Activated naive CD4-positive, alpha-beta T cell treated with anti-CD3 and anti-CD28 coated beads for 36 hours (primary cell): ENCODE measurements around the gene GCH1. TPM values are rescaled to one million over a fixed set of nuclear protein-coding genes. Genes with fewer than 3 reads are reported as not detected.

Source experiments
- CTCF ChIA-PET: fragments of 350-600 bp; sonication (Branson Sonifier 250); formaldehyde crosslinking; loops from one replicate; lab custom pipeline; 2021; ENCODE audit warnings: antibody characterized with exemption; lab: Charles Lee
- DNase-seq: peaks from one replicate; pipeline ENCODE4 v3.0.0-alpha.2; 2020
- H3K27ac Mint-ChIP-seq: one replicate; pipeline ENCODE4 v1.8.0; 2021; ENCODE audit warnings: mild to moderate bottlenecking, mixed read lengths
- H3K27me3 Mint-ChIP-seq: one replicate; pipeline ENCODE4 v1.8.0; 2021; ENCODE audit warnings: low read depth, mixed read lengths
- H3K36me3 Mint-ChIP-seq: one replicate; pipeline ENCODE4 v1.8.0; 2021; ENCODE audit warnings: low read depth, mixed read lengths
- H3K4me1 Mint-ChIP-seq: one replicate; pipeline ENCODE4 v1.8.0; 2021; ENCODE audit warnings: low read depth, mixed read lengths
- H3K4me3 Mint-ChIP-seq: one replicate; pipeline ENCODE4 v1.8.0; 2021; ENCODE audit warnings: mild to moderate bottlenecking, moderate library complexity, mixed read lengths
- H3K9me3 Mint-ChIP-seq: one replicate; pipeline ENCODE4 v1.8.0; 2021; ENCODE audit warnings: mixed read lengths
- intact Hi-C: fragments of 100-400 bp; cut with micrococcal nuclease; formaldehyde crosslinking; loops from one replicate; pipeline ENCODE4 v1.15.1; 2023
- total RNA-seq, 2 experiments: library from RNA; stranded (reverse); gene quantifications; one replicate each; pipeline ENCODE4 v1.2.3, GENCODE V29; 2021

Gene GCH1
- total RNA-seq, 2 experiments from 2014 or later: 56.8 to 57.3 TPM

DNA sequence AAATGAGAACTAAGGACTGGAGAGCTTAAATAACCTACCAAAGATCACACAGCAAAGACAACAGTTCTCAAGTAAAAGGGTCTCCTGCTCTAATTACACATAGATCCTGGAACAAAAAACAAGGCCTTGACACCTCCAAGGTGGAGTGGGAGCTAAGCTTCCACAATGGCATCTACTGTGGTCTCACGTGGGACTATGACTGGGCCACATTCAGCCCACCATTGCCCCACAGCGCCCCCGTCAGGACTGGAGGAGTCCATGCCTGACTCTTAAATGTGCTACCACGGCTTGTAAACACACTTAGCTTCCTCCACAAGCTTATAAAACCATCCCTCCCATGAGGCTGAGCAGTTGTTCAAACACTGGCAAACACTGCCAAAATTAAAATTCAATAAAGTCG lies 88.5 kb downstream of the GCH1 start:
- DNase-seq: peak; percentile 63

DNA sequence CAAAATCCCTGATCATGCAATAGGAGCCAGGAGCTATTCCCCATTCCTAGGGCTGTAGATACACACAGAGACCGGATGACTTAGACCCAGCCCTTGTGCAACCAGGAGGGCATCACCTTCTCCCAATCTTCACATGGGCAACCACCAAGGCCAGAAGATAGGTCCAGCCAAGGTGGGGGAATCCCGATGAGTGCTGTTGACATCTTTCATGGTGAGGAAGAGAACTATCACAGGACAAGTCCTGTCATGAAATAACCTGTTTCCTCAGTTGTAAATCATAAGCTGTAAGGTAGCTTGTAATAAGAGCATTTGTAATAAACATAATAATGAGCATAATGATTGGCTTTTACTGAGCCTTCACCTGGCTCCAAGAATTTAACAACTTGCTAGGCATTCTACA lies 89.5 kb downstream of the GCH1 start:
- CTCF ChIA-PET: interaction anchor here (0.6 to 3.1 kb wide), 6 partner anchors 9 to 249 kb away, joined by 3 to 15 read pairs (median 4); no protein-coding TSS in a partner anchor
- no peak overlapping the region for H3K27ac Mint-ChIP-seq
- no peaks in the 10 kb centered on the region for H3K9me3 Mint-ChIP-seq
- no peak overlapping the region for H3K4me3 Mint-ChIP-seq
- no peaks in the 10 kb centered on the region for H3K36me3 Mint-ChIP-seq
- no peaks in the 10 kb centered on the region for H3K4me1 Mint-ChIP-seq
- intact Hi-C loops: no loop called here
- no peak for DNase-seq
- H3K27me3 Mint-ChIP-seq: no peaks in the 10 kb centered on the region

More for the DNA sequence above, 88.5 kb downstream of the GCH1 start:
- Mint-ChIP-seq H3K9me3 (no peaks in the 10 kb centered on the region), H3K36me3 (no peaks in the 10 kb centered on the region), H3K27me3 (no peaks in the 10 kb centered on the region), H3K27ac (no peak overlapping the region), H3K4me3 (no peak overlapping the region), H3K4me1 (no peaks in the 10 kb centered on the region)
- intact Hi-C loops: no loop called here
- CTCF ChIA-PET: interaction anchor here (0.8 to 3.1 kb wide), 8 partner anchors 10 to 249 kb away, joined by 3 to 15 read pairs (median 4); no protein-coding TSS in a partner anchor

DNA sequence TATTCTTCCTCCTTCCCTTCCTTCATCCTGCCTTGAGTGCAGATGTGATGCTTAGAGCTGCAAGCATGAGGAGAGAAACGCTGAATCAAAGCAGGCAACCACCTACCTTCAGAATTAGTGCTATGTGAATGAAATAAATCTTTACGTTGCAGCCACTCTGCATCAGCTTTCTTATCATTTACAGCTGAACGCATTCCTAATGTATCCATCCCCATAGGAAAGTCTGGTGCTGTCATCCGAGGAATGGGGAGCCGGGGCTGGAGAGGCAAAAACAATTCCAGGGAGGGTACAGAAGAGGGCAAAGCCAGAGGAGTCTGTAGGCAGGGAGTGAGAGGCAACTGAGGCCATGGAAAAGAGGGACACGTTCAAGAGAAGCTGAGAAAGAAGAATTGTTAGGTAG lies 90.0 kb downstream of the GCH1 start:
- Mint-ChIP-seq H3K27ac (no peak overlapping the region), H3K27me3 (no peaks in the 10 kb centered on the region), H3K4me3 (no peak overlapping the region), H3K36me3 (no peaks in the 10 kb centered on the region), H3K4me1 (no peaks in the 10 kb centered on the region), H3K9me3 (no peaks in the 10 kb centered on the region)
- no peak for DNase-seq
- CTCF ChIA-PET: interaction anchor here (0.6 to 3.1 kb wide), 5 partner anchors 9 to 248 kb away, joined by 3 to 15 read pairs (median 5); no protein-coding TSS in a partner anchor
- intact Hi-C loops: no loop called here

DNA sequence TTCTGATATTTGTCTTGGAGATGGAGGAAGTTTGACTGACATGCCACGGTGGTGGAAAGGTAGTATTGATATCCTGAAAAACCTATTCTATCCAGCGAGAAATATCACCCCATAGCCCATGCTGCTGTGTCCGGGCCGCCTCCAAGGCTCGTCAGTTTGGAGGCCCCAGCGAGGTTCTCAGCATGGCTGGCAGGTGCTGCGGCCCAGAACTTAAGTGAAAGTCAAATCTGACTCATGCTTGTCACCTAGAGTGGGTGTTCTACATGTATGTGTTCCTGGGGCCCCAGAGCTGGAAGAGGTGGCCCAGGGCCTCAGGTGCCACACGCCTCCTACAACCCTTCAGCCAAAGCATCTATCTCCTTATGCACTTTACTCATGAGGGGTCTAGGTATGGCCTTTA lies 92.9 kb downstream of the GCH1 start:
- no peak overlapping the region for H3K27ac Mint-ChIP-seq
- peak; percentile 7 for DNase-seq
- H3K27me3 Mint-ChIP-seq: peaks cover 2% of the 10 kb centered on the region
- CTCF ChIA-PET: interaction anchor here (0.6 to 1.7 kb wide), 2 partner anchors 36 to 253 kb away, joined by 4 read pairs; no protein-coding TSS in a partner anchor
- intact Hi-C loops: no loop called here
- no peak overlapping the region for H3K4me3 Mint-ChIP-seq
- peaks cover 6% of the 10 kb centered on the region for H3K4me1 Mint-ChIP-seq
- no peaks in the 10 kb centered on the region for H3K36me3 Mint-ChIP-seq
- no peaks in the 10 kb centered on the region for H3K9me3 Mint-ChIP-seq

DNA sequence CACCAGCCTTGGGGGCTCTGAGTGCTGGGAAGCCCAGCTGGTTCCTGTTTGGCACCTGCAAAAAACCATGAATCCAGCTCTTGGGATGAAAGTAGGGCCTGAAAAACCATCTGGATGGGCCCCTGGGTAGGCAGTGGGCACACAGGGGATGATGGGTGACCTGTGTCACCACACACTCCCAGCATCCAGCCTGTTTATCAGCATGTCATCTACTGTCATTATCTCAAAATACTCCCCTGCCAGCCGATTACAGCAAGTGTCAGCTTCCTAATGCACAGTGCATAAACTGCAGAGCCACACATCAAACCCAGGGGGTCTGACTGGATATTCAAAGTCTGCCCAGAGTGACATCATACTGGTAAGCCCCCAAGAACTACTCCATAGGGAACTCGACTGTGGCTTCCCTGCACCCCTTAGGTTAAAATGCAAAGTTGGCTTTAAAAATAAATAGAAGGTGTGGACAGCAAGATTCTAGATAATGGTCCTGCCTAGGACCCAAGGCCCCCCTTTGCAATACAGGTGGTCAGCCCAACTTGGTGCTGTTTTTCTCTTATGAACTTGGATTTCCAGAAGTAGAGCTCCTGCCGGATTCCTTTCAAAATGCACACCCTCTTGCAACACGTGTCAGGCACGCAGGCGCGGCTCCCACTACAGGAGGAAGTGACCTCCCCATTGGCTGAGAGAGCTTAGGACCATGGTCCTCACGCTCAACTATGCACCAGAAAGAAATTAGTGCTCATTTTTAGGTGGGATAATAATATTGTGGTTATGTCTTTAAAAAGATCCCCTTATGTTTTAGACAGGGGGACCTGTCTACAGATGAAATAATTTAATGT lies 94.1 kb downstream of the GCH1 start:
- CTCF ChIA-PET: interaction anchor here (0.8 to 4.6 kb wide), 6 partner anchors 12 to 244 kb away, joined by 3 to 65 read pairs (median 4); no protein-coding TSS in a partner anchor
- H3K27me3 Mint-ChIP-seq: peaks cover 8% of the 10 kb centered on the region
- intact Hi-C loops: no loop called here
- peaks cover 6% of the 10 kb centered on the region for H3K4me1 Mint-ChIP-seq
- no peak for DNase-seq
- no peak overlapping the region for H3K27ac Mint-ChIP-seq
- H3K4me3 Mint-ChIP-seq: no peak overlapping the region
- no peaks in the 10 kb centered on the region for H3K36me3 Mint-ChIP-seq
- H3K9me3 Mint-ChIP-seq: no peaks in the 10 kb centered on the region

DNA sequence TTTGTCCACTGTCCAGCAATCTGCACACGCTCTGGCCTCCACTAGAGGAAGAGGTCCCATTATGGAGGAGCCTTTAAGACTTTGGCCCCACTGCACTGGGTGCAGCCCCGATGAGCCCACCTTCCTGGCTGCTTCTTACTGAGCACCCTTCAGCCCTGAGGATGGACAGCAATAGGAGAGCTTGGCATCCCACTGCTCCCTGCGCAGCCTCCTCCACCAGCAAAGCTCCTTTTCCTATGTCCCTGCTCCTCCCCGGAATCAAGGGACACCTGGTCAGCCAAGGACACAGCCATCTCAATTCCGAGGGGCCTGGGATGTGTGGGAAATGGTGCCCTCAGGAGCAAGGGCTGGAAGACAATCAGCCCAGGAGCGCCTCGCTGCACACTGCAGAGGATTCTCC lies 94.7 kb downstream of the GCH1 start:
- no peak overlapping the region for H3K27ac Mint-ChIP-seq
- intact Hi-C loops: loop anchor here (2.0 kb wide), 1 partner anchor 77 kb away; no protein-coding TSS in a partner anchor
- CTCF ChIA-PET: interaction anchor here (0.6 to 4.6 kb wide), 8 partner anchors 11 to 244 kb away, joined by 3 to 65 read pairs (median 4); no protein-coding TSS in a partner anchor
- H3K36me3 Mint-ChIP-seq: no peaks in the 10 kb centered on the region
- H3K4me1 Mint-ChIP-seq: peaks cover 6% of the 10 kb centered on the region
- no peak for DNase-seq
- no peaks in the 10 kb centered on the region for H3K9me3 Mint-ChIP-seq
- peaks cover 8% of the 10 kb centered on the region for H3K27me3 Mint-ChIP-seq
- no peak overlapping the region for H3K4me3 Mint-ChIP-seq

DNA sequence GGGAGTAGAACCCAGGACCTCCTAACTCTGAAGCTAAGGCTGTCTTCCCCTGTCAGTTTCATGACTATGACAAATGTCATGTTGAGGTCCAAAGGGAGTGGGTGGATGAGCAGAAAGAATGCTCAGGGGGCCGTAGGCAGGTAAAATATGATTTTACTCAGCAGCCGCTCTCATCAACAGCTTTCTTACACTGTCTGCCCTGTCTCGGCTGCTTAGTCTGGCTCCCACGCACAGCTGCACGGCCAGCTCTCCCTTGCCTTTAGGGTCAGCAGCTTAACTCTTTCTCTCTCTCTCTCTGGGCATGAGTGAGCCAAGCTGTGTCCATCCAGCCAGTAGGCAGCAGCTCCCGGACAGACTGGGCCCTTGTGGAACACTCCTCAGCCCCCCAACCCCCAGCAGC lies 95.2 kb downstream of the GCH1 start:
- CTCF ChIA-PET: interaction anchor here (0.6 to 4.6 kb wide), 7 partner anchors 32 to 257 kb away, joined by 3 to 65 read pairs (median 4); no protein-coding TSS in a partner anchor
- Mint-ChIP-seq H3K27ac (no peak overlapping the region), H3K9me3 (no peaks in the 10 kb centered on the region), H3K4me3 (no peak overlapping the region), H3K36me3 (no peaks in the 10 kb centered on the region), H3K4me1 (peaks cover 6% of the 10 kb centered on the region), H3K27me3 (peaks cover 8% of the 10 kb centered on the region)
- intact Hi-C loops: loop anchor here (2.0 kb wide), 1 partner anchor 77 kb away; no protein-coding TSS in a partner anchor
- DNase-seq: no peak

DNA sequence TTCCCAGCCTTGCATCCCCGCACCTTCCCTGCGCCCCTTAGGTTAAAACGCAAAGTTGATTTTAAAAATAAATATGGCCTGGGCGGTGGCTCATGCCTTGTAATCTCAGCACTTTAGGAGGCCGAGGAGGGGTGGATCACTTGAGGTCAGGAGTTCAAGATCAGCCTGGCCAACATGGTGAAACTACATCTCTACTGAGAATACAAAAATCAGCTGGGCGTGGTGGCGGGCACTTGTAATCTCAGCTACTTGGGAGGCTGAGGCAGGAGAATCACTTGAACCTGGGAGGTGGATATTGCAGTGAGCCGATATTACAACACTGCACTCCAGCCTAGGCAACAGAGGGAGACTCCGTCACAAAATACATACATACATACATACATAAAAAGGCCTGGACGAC lies 96.0 kb downstream of the GCH1 start:
- Mint-ChIP-seq H3K27me3 (peaks cover 8% of the 10 kb centered on the region), H3K4me1 (peaks cover 6% of the 10 kb centered on the region), H3K36me3 (no peaks in the 10 kb centered on the region), H3K4me3 (no peak overlapping the region), H3K9me3 (peaks cover 1% of the 10 kb centered on the region), H3K27ac (no peak overlapping the region)
- DNase-seq: no peak
- CTCF ChIA-PET: interaction anchor here (0.5 to 4.6 kb wide), 20 partner anchors 12 to 256 kb away, joined by 3 to 65 read pairs (median 5); partner anchors contain the start of gene SAMD4A
- intact Hi-C loops: loop anchor here (1.0 to 2.0 kb wide), 3 partner anchors 30 to 242 kb away; no protein-coding TSS in a partner anchor

DNA sequence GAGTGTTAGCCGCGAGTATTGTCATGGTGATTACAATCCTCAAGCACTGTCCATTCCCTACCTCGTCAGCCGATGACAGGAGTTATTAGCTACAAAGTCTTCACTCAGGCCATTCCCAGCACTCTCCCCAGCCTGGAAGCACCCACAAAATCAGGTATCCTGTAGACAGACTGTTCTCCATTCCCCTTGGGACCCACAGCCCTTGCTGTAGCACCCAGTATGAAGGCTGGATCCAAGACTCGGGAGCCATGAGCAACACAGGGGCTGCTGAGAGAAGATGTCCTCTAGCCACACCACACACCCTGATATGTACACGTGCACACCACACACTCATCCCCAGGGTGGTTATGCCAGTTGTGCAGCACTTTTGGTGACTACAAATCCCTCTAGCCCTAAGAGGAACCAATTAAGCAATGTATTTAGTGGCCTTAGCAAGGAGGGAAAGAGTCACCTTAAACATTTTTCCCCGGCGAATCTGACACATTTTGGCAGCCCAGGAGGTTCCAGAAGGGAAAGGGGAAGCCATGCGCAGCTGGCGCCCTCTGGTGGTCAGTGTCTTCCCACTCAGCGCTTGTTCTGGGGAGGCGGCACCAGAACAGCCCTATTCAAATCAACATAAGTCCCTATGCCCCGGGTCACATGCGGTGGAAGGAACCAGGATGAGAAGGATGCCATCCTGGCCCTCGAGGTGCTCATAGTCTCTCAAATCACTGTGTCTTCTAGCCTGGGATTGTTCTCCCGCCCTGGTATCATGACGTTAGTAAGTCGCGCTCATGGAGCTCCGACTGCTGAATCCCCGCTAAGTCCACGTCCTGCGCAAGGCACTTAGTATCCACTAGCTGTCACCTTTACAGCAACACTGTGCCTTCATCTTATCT lies 96.9 kb downstream of the GCH1 start:
- intact Hi-C loops: loop anchor here (1.0 to 2.0 kb wide), 5 partner anchors 29 to 439 kb away; partner anchors contain the start of gene GCH1
- Mint-ChIP-seq H3K4me3 (peak overlapping the region; percentile 6), H3K27ac (no peak overlapping the region), H3K9me3 (peaks cover 3% of the 10 kb centered on the region), H3K27me3 (peaks cover 12% of the 10 kb centered on the region), H3K4me1 (peaks cover 6% of the 10 kb centered on the region), H3K36me3 (no peaks in the 10 kb centered on the region)
- CTCF ChIA-PET: interaction anchor here (0.5 to 4.6 kb wide), 28 partner anchors 7 to 248 kb away, joined by 3 to 65 read pairs (median 5); partner anchors contain the start of gene SAMD4A
- peak; percentile 90 for DNase-seq

DNA sequence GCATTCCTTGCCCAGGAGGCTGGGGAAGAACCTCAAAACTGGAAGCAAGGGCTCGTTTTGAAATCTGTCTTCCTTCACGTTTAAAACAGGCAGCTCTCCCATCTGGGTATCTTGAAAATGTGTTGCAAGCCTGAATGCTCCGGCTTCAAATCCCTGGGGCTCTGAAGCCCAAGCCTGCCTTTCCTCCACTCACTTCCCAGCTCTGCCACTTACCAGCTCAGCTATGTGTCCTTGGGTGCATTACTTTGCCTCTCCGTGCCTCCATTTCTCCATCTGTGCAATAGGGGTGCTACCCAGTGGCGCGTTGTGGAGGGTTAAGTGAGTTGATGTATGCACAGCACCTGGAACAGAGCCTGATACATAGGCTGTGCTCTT lies 97.6 kb downstream of the GCH1 start:
- intact Hi-C loops: loop anchor here (2.0 kb wide), 2 partner anchors 98 to 438 kb away; partner anchors contain the start of gene GCH1
- DNase-seq: no peak

DNA sequence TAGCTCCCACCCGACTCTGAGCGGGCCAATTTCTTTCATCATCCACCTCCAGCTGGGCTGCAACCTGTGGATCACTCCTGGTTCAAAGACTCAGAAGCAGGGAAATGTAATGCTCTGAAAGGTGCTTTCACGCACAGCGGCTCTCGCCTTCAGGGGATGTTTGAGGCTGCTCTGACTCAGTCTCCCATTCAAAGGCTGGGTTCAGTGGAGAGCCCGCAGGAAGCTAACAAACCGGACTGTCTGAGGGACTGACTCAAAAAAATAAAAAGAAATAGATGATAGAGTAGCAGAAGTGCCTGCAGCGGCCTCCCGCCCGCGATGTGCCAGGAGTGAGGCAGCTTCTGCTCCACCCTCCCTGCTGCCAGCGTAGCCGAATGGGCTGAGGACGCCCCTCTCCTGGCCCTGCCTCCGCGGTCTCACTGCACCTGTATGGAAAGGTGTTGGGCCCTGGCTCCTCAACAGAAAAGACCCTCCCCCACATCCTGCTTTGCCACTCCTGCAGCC lies 98.0 kb downstream of the GCH1 start:
- Mint-ChIP-seq H3K4me3 (no peak overlapping the region), H3K36me3 (no peaks in the 10 kb centered on the region), H3K27ac (no peak overlapping the region), H3K4me1 (peaks cover 6% of the 10 kb centered on the region), H3K9me3 (peaks cover 3% of the 10 kb centered on the region), H3K27me3 (peaks cover 18% of the 10 kb centered on the region)
- no peak for DNase-seq
- intact Hi-C loops: loop anchor here (2.0 kb wide), 2 partner anchors 98 to 438 kb away; partner anchors contain the start of gene GCH1
- CTCF ChIA-PET: interaction anchor here (1.0 to 4.6 kb wide), 15 partner anchors 9 to 244 kb away, joined by 3 to 65 read pairs (median 7); partner anchors contain the start of gene SAMD4A

More for the DNA sequence above, 97.6 kb downstream of the GCH1 start:
- H3K27me3 Mint-ChIP-seq: peaks cover 15% of the 10 kb centered on the region
- CTCF ChIA-PET: interaction anchor here (1.0 to 4.6 kb wide), 15 partner anchors 8 to 245 kb away, joined by 3 to 65 read pairs (median 7); partner anchors contain the start of gene SAMD4A
- peaks cover 6% of the 10 kb centered on the region for H3K4me1 Mint-ChIP-seq
- H3K27ac Mint-ChIP-seq: no peak overlapping the region
- peaks cover 3% of the 10 kb centered on the region for H3K9me3 Mint-ChIP-seq
- no peaks in the 10 kb centered on the region for H3K36me3 Mint-ChIP-seq
- no peak overlapping the region for H3K4me3 Mint-ChIP-seq
